HG03135 (cell line): ENCODE data around the gene NFE2L2.
"Not testable (repeated sequence)": the region's sequence is repeated elsewhere in the genome, so short reads cannot be mapped to it uniquely, and the experiment has no call there.

Experiments
- ATAC-seq: cut with Tn5 transposase; IDR thresholded peaks from one replicate; pipeline ENCODE4 v1.9.1; 2021; ENCODE audit warnings: mild to moderate bottlenecking, moderate library complexity; ENCODE audit not compliant: unreplicated experiment

Gene NFE2L2

GRCh38 chr2:177264693-177265587 is at the start of gene NFE2L2:
NFE2L2 (minus strand) TSS chr2:177264727; CDS start chr2:177264576, 151 bp downstream.
- peak; percentile 57 for ATAC-seq

- no peak for ATAC-seq
These were observed 49.7 kb upstream of the NFE2L2 start for GRCh38 chr2:177314194-177314593.

GRCh38 chr2:177313162-177313781 is 48.7 kb upstream of the NFE2L2 start:
- ATAC-seq: no peak

GRCh38 chr2:177312562-177312961 is 48.0 kb upstream of the NFE2L2 start:
- no peak for ATAC-seq

- ATAC-seq: not testable (repeated sequence)
These were observed 45.3 kb upstream of the NFE2L2 start for GRCh38 chr2:177309672-177310309.

- no peak for ATAC-seq
These were observed 42.0 kb upstream of the NFE2L2 start for GRCh38 chr2:177306550-177306949.

- no peak for ATAC-seq
These were observed 39.4 kb upstream of the NFE2L2 start for GRCh38 chr2:177303939-177304338.

GRCh38 chr2:177302552-177302951 is 38.0 kb upstream of the NFE2L2 start:
- ATAC-seq: no peak

GRCh38 chr2:177298191-177298590 is 33.7 kb upstream of the NFE2L2 start:
- ATAC-seq: no peak

- no peak for ATAC-seq
These were observed 31.5 kb upstream of the NFE2L2 start for GRCh38 chr2:177296040-177296439.

- ATAC-seq: no peak
These were observed 31.0 kb upstream of the NFE2L2 start for GRCh38 chr2:177295484-177295883.

GRCh38 chr2:177291701-177292100 is 27.2 kb upstream of the NFE2L2 start:
- no peak for ATAC-seq

GRCh38 chr2:177289824-177290628 is 25.5 kb upstream of the NFE2L2 start:
- peak; percentile 69 for ATAC-seq

GRCh38 chr2:177287814-177288213 is 23.3 kb upstream of the NFE2L2 start:
- no peak for ATAC-seq

- ATAC-seq: no peak
These were observed 21.6 kb upstream of the NFE2L2 start for GRCh38 chr2:177285892-177286715.

- ATAC-seq: no peak
These were observed 20.0 kb upstream of the NFE2L2 start for GRCh38 chr2:177284531-177284930.

- ATAC-seq: no peak
These were observed 19.4 kb upstream of the NFE2L2 start for GRCh38 chr2:177283906-177284305.

- ATAC-seq: no peak
These were observed 18.5 kb upstream of the NFE2L2 start for GRCh38 chr2:177282787-177283572.

GRCh38 chr2:177282181-177282641 is 17.7 kb upstream of the NFE2L2 start:
- no peak for ATAC-seq
